Neuronal stem cell (in vitro differentiated cells): Measurements from ENCODE around the gene SLTM.
"Not testable (repeated sequence)": the region's sequence is repeated elsewhere in the genome, so short reads cannot be mapped to it uniquely, and the experiment has no call there.

Source experiments
- DNase-seq: peaks from one replicate; pipeline ENCODE4 v3.0.0-alpha.2; 2013; ENCODE audit warnings: low spot score
- H2AFZ ChIP-seq: one replicate; pipeline ENCODE4 v1.6.1; 2013; ENCODE audit warnings: mild to moderate bottlenecking, low read length, inconsistent platforms
- H2AK5ac ChIP-seq: 2 replicates; pipeline ENCODE4 v1.6.1; 2013; ENCODE audit warnings: low read depth, mild to moderate bottlenecking, inconsistent platforms, low read length, moderate library complexity, mixed read lengths
- H2BK120ac ChIP-seq: 2 replicates; pipeline ENCODE4 v1.6.1; 2013; ENCODE audit warnings: low read depth, mild to moderate bottlenecking, inconsistent platforms, low read length, moderate library complexity, mixed read lengths
- H2BK12ac ChIP-seq: one replicate; pipeline ENCODE4 v1.6.1; 2013; ENCODE audit warnings: low read length, inconsistent platforms
- H2BK15ac ChIP-seq: 2 replicates; pipeline ENCODE4 v1.6.1; 2013; ENCODE audit warnings: mild to moderate bottlenecking, low read length, inconsistent platforms, mixed read lengths
- H2BK5ac ChIP-seq: one replicate; pipeline ENCODE4 v1.6.1; 2013; ENCODE audit warnings: inconsistent platforms, mild to moderate bottlenecking, low read length, moderate library complexity
- H3K14ac ChIP-seq: one replicate; pipeline ENCODE4 v1.6.1; 2013; ENCODE audit warnings: low read length, inconsistent platforms
- H3K18ac ChIP-seq: 2 replicates; pipeline ENCODE4 v1.6.1; 2013; ENCODE audit warnings: low read length, inconsistent platforms
- H3K23ac ChIP-seq: 2 replicates; pipeline ENCODE4 v1.6.1; 2013; ENCODE audit warnings: low read depth, mild to moderate bottlenecking, mixed read lengths, low read length, inconsistent platforms; ENCODE audit not compliant: poor library complexity
- H3K27ac ChIP-seq: replicated peaks from 3 replicates; pipeline ENCODE4 v1.5.1; 2013; ENCODE audit warnings: low read length, inconsistent platforms
- H3K27me3 ChIP-seq, 3 experiments: 2 replicates each; pipeline ENCODE4 v1.6.1; 2013; ENCODE audit warnings: low read length in 3 of 3, mild to moderate bottlenecking in 2 of 3, inconsistent platforms in 1 of 3, low read depth in 1 of 3, mixed read lengths in 1 of 3, moderate library complexity in 1 of 3; ENCODE audit not compliant: control insufficient read depth in 3 of 3, insufficient read depth in 3 of 3
- H3K36me3 ChIP-seq, 2 donors: replicated peaks in 1 of 2; 2 replicates each; pipeline ENCODE4 v1.6.1; 2013; ENCODE audit warnings: low read length in 2 of 2; ENCODE audit not compliant: control insufficient read depth in 2 of 2, insufficient read depth in 2 of 2
- H3K4ac ChIP-seq: 2 replicates; pipeline ENCODE4 v1.6.1; 2013; ENCODE audit warnings: inconsistent platforms, mild to moderate bottlenecking, low read length, moderate library complexity
- H3K4me1 ChIP-seq, 2 donors: 1 replicate in 1 of 2; 2 replicates in 1 of 2; pipeline ENCODE4 v1.6.1; 2013; ENCODE audit warnings: low read length in 2 of 2, low read depth in 1 of 2; ENCODE audit not compliant: control insufficient read depth in 2 of 2, insufficient read depth in 1 of 2
- H3K4me2 ChIP-seq: one replicate; pipeline ENCODE4 v1.6.1; 2013; ENCODE audit warnings: mild to moderate bottlenecking, low read length, inconsistent platforms; ENCODE audit not compliant: insufficient read depth, poor library complexity, severe bottlenecking
- H3K4me3 ChIP-seq, 2 donors: 2 replicates each; pipeline ENCODE4 v1.5.1; 2013; ENCODE audit warnings: low read length in 2 of 2, mild to moderate bottlenecking in 2 of 2, inconsistent platforms in 1 of 2, moderate library complexity in 1 of 2
- H3K79me1 ChIP-seq: one replicate; pipeline ENCODE4 v1.6.1; 2013; ENCODE audit warnings: low read depth, mild to moderate bottlenecking, inconsistent platforms, low read length, moderate library complexity
- H3K9ac ChIP-seq: one replicate; pipeline ENCODE4 v1.6.1; 2013; ENCODE audit warnings: mild to moderate bottlenecking, low read depth, low read length, inconsistent platforms; ENCODE audit not compliant: poor library complexity
- H3K9me3 ChIP-seq, 2 donors: replicated peaks in 1 of 2; 2 replicates each; pipeline versions ENCODE3 to v1.6.1; 2013; ENCODE audit warnings: low read length in 2 of 2, mild to moderate bottlenecking in 2 of 2, inconsistent platforms in 1 of 2, low read depth in 1 of 2, mixed read lengths in 1 of 2, moderate library complexity in 1 of 2; ENCODE audit not compliant: control insufficient read depth in 2 of 2, insufficient read depth in 1 of 2
- H4K8ac ChIP-seq: one replicate; pipeline ENCODE4 v1.6.1; 2013; ENCODE audit warnings: low read depth, mild to moderate bottlenecking, inconsistent platforms, low read length, moderate library complexity
- H4K91ac ChIP-seq: one replicate; pipeline ENCODE4 v1.6.1; 2013; ENCODE audit warnings: low read length, low read depth, mild to moderate bottlenecking, inconsistent platforms; ENCODE audit not compliant: poor library complexity
- WGBS, 2 donors: extraction: QIAGEN DNeasy Blood & Tissue Kit; methylation state at CpG; one replicate each; pipeline ENCODE4 v1.1.7; 2013; ENCODE audit warnings: missing lambda C conversion rate in 2 of 2, mixed read lengths in 1 of 2; ENCODE audit not compliant: insufficient read length in 2 of 2, insufficient replicate concordance in 1 of 2; ENCODE audit errors: extremely low coverage in 2 of 2; 5-methylcytosine and 5-hydroxymethylcytosine counted together

The SLTM gene

GRCh38 chr15:58886921-58887320 is 46.6 kb downstream of the SLTM start:
- Histone ChIP-seq H3K18ac (no peak overlapping the region), H2AFZ (no peak overlapping the region), H3K9me3 (no peaks in the 10 kb centered on the region), H3K27me3 (no peaks in the 10 kb centered on the region), H2BK5ac (no peak overlapping the region), H3K4me2 (no peak overlapping the region), H3K36me3 (peaks cover 31 to 99% of the 10 kb centered on the region in 2 donors), H3K79me1 (no peaks in the 10 kb centered on the region), H3K27ac (no peak overlapping the region), H2BK15ac (no peak overlapping the region), H4K91ac (no peak overlapping the region), H4K8ac (no peak overlapping the region), H3K4me3 (no peak overlapping the region), H2BK12ac (no peak overlapping the region), H3K14ac (no peak overlapping the region), H2AK5ac (no peak overlapping the region), H3K9ac (peak overlapping the region; percentile 51), H2BK120ac (no peak overlapping the region), H3K23ac (peak overlapping the region; percentile 44), H3K4ac (no peak overlapping the region), H3K4me1 (no peaks in the 10 kb centered on the region)
- WGBS, 2 donors, result no CpG with 5 or more reads among the region's 12 CpGs
- DNase-seq, result no peak

DNA sequence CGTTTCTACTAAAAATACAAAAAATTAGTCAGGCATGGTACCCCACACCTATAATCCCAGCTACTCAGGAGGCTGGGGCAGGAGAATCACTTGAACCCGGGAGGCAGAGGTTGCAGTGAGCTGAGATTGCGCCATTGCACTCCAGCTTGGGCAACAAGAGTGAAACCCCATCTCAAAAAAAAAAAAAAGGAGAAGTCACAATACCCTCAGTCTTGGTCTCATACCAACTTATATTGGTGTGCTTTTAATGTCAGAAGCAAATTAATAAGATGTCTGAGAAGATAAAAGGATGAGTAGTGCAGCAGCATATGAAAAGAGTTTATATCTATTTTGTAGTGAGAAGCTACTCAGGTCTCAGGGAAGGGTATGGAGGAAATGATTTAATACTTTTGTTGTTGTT is 49.6 kb downstream of the SLTM start:
- H3K36me3 ChIP-seq, result peaks cover 38 to 99% of the 10 kb centered on the region in 2 donors
- H2BK12ac ChIP-seq, H2AFZ ChIP-seq: not testable (repeated sequence)

GRCh38 chr15:58882243-58882642 is 51.2 kb downstream of the SLTM start:
- no CpG with 5 or more reads among the region's 4 CpGs for WGBS, 2 donors
- H3K4ac ChIP-seq, result no peak overlapping the region
- no peaks in the 10 kb centered on the region for H3K79me1 ChIP-seq
- H4K91ac ChIP-seq, result no peak overlapping the region
- no peak overlapping the region for H2AK5ac ChIP-seq
- DNase-seq, result no peak
- no peak overlapping the region for H2BK120ac ChIP-seq
- H3K27me3 ChIP-seq, result no peaks in the 10 kb centered on the region
- H3K27ac ChIP-seq, result no peak overlapping the region
- no peak overlapping the region for H2BK15ac ChIP-seq
- H3K23ac ChIP-seq, result no peak overlapping the region
- no peak overlapping the region for H2AFZ ChIP-seq
- no peaks in the 10 kb centered on the region for H3K4me1 ChIP-seq
- no peak overlapping the region for H3K18ac ChIP-seq
- no peak overlapping the region for H2BK12ac ChIP-seq
- no peak overlapping the region for H3K14ac ChIP-seq
- peaks cover 37 to 98% of the 10 kb centered on the region in 2 donors for H3K36me3 ChIP-seq
- H3K9me3 ChIP-seq, result no peaks in the 10 kb centered on the region
- no peak overlapping the region for H3K4me2 ChIP-seq
- H2BK5ac ChIP-seq, result no peak overlapping the region
- H3K4me3 ChIP-seq, result no peak overlapping the region
- H4K8ac ChIP-seq, result no peak overlapping the region
- H3K9ac ChIP-seq, result no peak overlapping the region

More for the DNA sequence above, 49.6 kb downstream of the SLTM start:
- H3K4me2 ChIP-seq, H4K91ac ChIP-seq, H3K18ac ChIP-seq, H2BK15ac ChIP-seq, H3K4ac ChIP-seq, H2BK5ac ChIP-seq, H3K27ac ChIP-seq, H3K27me3 ChIP-seq, H4K8ac ChIP-seq, H3K14ac ChIP-seq, H3K4me1 ChIP-seq, H3K9me3 ChIP-seq, H3K79me1 ChIP-seq, H3K4me3 ChIP-seq, DNase-seq, H2AK5ac ChIP-seq, H2BK120ac ChIP-seq, H3K23ac ChIP-seq, H3K9ac ChIP-seq: not testable (repeated sequence)
- WGBS, 2 donors, result no CpG with 5 or more reads among the region's 3 CpGs

DNA sequence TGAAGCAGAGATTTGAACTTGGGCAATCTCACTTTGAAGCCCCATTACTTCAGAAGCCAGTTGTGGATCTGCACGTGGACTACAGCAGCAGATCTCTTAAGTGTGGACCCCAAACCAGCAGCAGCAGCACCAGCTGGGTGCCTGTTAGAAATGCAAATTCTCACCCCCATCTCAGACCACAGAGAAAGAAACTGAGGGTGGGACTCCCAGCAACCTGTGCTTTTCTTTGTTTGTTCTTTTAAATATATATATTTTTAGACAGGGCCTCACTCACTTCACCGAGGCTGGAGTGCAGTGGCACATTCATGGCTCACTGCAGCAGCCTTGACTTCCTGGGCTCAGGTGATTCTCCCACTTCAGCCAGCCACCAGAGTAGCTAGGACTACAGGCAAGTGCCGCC is 53.2 kb downstream of the SLTM start:
- Histone ChIP-seq H3K4ac (no peak overlapping the region), H4K8ac (no peak overlapping the region), H3K27ac (no peak overlapping the region), H2BK15ac (no peak overlapping the region), H3K9ac (no peak overlapping the region), H3K27me3 (no peaks in the 10 kb centered on the region), H2BK120ac (no peak overlapping the region), H2AK5ac (no peak overlapping the region), H3K14ac (no peak overlapping the region), H3K79me1 (no peaks in the 10 kb centered on the region), H3K23ac (no peak overlapping the region), H2BK12ac (no peak overlapping the region), H4K91ac (no peak overlapping the region), H3K4me1 (no peaks in the 10 kb centered on the region), H3K36me3 (peaks cover 33 to 90% of the 10 kb centered on the region in 2 donors), H3K9me3 (no peaks in the 10 kb centered on the region), H3K4me3 (no peak overlapping the region), H2AFZ (no peak overlapping the region), H2BK5ac (no peak overlapping the region), H3K4me2 (no peak overlapping the region), H3K18ac (no peak overlapping the region)
- no CpG with 5 or more reads among the region's 3 CpGs for WGBS, 2 donors
- no peak for DNase-seq
